HG03442 (cell line): Measurements from ENCODE around the gene FOXN3.

Experiments
- ATAC-seq: cut with Tn5 transposase; IDR thresholded peaks from one replicate; pipeline ENCODE4 v1.9.1; 2021; ENCODE audit warnings: mild to moderate bottlenecking, moderate library complexity; ENCODE audit not compliant: unreplicated experiment

FOXN3 gene

DNA sequence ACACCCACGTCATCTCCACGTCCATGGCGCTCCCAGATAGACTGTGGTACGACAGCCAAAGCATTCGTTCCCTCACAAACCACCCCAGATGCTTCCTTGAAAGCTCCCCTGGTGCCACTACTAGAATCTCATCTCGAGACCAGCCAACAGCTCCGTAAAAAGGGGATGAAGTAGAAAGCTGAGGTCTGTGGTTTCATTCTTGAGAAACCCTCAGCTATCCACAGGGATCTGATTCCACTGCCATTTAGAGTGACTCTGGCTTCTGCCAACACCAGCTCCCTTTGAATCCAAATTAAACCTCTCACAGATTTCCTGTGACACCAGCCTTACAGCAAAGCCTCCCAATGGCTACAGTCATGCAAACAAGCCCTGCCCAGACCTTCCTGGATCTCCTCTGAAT lies 18.5 kb upstream of the FOXN3 start:
- ATAC-seq, result no peak

DNA sequence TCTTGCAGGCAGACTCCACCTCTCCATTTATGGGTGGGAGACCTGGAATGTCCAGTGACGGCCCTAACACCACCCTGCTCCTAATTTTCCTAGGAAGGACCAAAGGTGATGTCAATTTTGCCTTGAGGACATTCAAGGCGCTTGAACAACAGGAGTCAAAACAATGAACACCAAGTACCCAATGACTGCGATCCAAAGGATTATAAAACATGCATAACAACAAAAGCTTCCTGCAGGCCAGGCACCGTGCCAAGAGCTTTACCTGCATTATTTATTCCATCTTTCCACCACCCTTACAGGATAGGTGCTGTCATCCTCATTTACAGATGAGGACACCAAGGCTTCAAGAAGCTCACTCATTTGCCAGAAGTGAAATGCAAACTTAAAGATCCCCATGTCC lies 15.2 kb upstream of the FOXN3 start:
- ATAC-seq, result no peak

GRCh38 chr14:89430391-89431236 lies 13.6 kb upstream of the FOXN3 start:
- peak; percentile 88 for ATAC-seq

GRCh38 chr14:89429199-89430181 lies 12.5 kb upstream of the FOXN3 start:
- no peak for ATAC-seq

- ATAC-seq, result no peak
Measured at GRCh38 chr14:89428546-89429198, 11.6 kb upstream of the FOXN3 start.

GRCh38 chr14:89428173-89428523 lies 11.1 kb upstream of the FOXN3 start:
- ATAC-seq, result no peak

DNA sequence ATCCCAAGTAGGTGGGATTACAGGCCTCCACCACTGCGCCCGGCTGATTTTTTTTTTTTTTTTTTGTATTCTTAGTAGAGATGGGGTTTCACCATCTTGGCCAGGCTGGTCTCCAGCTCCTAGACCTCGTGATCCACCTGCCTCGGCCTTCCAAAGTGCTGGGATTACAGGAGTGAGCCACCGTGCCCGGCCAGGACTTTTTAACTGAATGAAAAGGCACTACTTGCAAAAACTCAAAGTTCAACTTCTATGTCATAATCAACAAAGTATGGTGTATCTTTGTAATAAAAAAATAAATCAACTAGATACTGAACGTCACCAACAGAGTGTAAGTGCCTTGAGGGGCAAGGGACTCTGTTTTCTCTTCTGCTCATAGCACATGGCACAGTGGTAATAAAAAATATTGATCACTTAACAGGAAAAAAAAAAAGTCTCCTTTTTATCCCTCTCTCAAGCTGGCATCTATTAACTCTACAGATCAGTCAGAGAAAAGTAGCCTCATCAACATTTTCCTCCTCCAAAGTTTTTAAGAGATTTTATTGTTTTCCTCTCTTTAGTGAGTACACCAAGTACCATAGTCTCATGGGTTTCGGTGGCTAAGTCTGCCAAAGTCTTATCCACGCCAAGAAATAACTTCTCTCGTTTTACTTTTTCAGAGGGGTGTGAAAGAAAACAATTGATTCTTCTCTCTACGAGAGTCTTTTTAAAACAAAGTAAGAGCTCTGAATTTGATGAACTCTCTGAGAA lies 10.6 kb upstream of the FOXN3 start:
- no peak for ATAC-seq

DNA sequence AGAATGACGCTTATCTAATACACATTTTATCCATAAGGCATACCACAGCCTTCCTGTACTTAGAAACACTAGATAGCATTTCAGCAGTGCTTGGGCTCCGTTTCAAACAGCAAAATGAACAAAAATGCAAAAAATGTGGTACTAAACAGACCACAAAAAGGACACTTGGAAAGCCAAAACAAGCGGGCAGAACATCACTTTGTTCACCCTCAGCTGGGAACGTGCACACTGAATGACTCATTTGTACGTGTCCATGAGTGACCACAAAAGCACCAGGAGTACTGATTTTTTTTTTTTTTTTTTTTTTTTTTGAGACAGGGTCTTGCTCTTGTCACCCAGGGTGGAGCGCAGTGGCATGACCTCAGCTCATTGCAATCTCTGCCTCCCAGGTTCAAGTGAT lies 8.9 kb upstream of the FOXN3 start:
- ATAC-seq, result peak; percentile 41

GRCh38 chr14:89424241-89424640 lies 7.2 kb upstream of the FOXN3 start:
- no peak for ATAC-seq

DNA sequence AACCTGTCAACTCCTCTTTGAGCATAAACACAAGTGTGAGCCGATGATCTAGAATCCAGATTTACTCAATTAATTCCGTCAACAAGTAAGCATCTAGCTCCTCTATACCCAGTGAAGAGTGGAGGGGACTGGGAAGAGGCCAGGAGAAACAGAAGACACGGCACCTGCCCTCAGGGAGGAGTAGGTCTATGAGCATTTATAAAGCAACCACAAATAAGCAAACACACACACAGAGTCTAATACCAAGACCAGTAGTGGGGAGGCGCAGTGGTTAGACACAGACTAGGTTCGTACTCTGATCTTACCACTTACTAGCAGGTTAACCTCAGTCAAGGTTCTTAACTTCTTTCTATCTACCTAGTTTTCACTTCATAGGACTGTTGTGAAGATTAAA lies 5.9 kb upstream of the FOXN3 start:
- no peak for ATAC-seq

- no peak for ATAC-seq
Measured at GRCh38 chr14:89422181-89422951, 5.3 kb upstream of the FOXN3 start.

DNA sequence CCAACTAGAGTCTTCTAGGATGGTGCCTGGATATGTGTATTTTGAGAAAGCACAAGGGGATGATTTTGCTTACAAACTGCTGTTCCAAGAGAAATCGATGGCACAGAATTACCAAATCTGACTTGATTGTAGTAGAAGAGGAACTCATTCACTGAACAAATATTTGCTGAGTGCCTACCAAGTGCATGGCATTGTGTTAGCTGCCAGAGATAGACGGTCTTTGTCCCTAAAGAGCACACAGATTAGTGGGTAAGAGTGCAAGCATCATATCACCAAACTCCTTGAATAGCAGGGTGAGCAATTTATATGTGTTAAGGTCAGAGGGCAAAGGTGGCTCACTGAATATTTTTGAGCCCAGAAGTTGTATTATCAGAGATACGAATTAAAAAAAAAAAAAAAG lies 3.5 kb upstream of the FOXN3 start:
- ATAC-seq, result no peak

DNA sequence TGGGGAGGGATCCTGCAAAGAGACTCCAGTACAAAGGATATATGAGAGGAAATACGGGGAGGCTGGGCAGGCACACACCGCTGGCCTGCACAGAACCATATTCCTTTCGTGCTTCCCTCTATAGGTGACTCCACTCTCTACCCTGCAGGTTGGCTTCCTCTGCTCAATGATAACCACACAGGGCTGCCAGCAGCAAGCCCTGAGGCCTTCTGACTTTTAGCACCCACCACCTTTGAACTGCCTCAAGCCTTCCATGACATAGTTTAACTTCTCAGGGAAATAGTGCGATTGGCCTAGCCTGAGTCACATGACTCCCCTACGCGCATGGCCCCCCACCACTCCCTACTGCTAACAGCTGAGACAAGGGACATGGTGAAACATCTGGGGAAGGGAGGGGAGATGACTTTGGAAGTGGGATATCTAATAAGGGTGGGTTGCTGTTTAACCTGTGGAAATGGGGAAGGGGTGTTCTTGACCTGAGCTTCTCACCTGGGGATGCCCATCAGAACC lies 3.0 kb upstream of the FOXN3 start:
- ATAC-seq, result no peak

DNA sequence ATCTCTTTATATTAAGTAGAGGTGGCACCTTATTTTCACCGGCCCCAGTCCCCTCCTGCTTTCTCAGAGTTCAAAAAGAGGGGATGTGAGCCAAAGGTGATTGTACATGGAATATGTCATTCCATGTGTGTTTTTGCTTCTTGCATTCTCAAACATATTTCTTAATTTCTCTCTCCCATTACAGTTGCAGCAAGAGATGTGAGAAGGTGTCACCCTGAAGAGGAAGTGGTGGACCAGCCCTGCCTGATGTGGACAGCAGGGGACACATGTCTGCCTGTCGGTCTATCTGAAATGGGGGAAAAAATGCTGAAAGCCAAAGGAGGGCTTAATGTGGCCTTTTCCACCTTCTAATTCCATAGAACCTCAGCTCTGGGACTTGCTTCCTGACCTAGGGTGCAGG lies 1.9 kb upstream of the FOXN3 start:
- no peak for ATAC-seq

DNA sequence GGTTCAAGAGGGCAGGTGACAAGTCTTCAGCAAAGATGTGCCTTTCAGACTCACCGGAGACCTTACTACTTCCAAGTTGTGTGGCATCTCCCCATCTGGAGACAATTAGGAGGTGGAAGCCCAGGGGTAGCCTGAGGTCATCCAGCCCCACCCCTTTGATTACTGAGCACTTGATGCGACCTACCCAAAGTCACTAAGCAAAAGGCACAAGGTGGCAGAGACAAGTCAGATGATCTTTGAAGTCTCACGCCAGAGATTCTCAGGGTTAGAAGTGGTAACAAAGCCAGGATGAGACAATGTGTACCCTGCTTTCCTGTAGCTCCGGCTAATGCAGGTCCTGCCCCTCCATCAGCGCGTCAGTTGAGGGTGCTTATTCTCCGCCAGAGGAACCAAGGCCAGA lies 1.4 kb upstream of the FOXN3 start:
- no peak for ATAC-seq

DNA sequence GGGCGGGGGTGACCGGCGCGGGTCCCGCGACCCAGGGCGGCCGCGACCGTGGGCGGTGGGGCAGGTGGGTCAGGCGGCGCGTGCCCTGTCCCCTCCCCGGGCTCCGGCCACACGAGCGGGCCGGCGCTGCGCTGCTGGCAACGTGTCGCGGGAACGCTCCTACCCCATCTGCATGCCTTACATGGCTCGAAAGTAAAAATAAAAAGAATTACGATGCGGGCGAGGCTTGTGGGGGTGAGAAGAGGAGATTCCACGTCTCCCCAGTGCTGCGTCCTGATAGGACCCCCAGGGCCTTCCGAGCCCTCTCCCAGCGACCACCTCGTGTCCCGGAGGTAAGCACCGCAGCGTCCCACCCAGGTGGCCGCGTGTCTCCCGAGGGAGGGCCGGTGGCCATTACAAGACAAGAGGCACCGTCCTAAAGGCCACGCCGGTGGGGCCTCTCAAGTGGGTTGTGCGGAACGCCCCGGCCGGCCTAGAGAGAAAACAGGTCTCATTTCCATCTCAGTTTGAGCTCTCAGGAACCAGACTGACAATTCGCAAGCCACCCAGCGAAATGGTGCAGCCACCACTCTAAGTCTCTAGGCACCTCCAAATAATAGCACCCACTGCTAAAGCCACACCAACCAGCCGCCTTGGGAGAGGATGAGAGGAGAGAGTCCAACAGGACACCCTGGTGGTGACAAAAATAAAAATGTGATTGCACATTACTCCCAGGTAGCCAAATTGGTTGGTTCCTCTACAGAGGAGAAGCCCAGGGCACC lies 612 bp upstream of the FOXN3 start:
- ATAC-seq, result peak; percentile 44

DNA sequence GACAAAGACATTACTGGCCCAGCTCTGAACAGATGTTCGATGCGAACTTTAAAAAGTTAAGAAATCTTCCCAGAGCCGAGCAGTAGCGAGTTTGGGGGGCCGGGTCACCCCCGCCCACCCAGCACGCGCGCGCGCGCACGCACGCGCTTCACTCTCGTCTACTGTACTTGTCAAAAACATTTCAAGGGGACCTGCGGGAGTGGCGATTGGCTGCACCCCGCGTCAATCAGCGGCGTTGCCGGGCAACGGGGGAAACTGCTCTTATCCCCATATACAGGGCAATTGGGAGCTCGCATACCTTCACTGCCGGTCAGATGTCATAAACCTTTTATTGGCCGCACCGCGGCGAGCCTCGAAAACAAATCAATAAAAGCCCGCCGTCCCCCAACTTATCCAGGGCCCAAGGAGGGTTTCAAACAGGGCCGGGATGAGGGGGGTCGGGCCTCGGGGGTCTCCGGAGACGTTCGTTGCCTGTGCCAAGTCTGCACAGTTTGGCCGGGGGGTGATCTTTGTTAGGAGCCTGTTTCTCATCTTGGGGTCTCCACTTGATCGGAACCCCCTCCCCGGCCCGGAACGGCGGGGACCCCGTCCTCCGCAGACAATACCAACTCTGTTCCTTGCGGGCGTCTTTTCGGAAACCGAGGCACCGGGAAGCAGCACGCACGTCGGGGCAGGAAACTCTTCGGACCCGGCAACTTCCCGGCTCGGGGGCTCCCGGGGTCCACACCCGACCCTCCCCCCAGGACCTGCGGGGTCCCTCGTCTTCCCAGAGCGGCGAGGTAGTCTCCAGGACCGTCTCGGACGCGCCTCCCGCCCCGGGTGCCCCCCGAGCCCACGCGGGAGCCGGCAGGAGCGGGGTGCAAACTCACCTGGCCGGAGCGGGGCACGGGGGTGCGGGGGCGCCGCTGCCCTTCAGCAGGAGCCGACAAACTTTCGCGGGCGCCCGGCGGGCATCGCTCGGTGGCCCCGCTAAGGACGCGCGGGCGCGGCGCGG lies 734 bp downstream of the FOXN3 start:
- ATAC-seq, result peak; percentile 78

DNA sequence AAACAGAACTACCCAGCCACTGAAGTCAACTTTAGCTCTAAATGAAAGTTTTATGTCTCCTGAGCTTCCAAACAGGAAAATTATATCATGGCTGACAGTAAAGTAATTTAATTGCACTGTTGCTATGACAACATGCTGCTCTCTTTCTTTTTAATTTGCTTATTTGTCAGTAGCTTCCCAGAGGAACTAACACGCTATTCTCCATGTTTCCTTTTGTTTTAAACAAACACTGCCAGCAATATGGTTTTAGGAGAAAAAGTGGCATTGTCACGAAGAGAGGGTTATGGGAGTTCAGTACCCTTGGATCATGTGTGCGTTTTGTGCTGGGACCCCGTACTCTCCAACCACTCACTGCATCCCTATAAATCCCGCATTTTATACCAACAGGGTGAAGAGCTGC lies 1.9 kb downstream of the FOXN3 start:
- no peak for ATAC-seq
